ENCODE data around the gene MXRA8. TPM values are rescaled to one million over a fixed set of nuclear protein-coding genes. Genes with fewer than 3 reads are reported as not detected.

Gene MXRA8
- total and polyA plus RNA-seq, 9 donors, result 40.3 to 206 (median 131) TPM

DNA sequence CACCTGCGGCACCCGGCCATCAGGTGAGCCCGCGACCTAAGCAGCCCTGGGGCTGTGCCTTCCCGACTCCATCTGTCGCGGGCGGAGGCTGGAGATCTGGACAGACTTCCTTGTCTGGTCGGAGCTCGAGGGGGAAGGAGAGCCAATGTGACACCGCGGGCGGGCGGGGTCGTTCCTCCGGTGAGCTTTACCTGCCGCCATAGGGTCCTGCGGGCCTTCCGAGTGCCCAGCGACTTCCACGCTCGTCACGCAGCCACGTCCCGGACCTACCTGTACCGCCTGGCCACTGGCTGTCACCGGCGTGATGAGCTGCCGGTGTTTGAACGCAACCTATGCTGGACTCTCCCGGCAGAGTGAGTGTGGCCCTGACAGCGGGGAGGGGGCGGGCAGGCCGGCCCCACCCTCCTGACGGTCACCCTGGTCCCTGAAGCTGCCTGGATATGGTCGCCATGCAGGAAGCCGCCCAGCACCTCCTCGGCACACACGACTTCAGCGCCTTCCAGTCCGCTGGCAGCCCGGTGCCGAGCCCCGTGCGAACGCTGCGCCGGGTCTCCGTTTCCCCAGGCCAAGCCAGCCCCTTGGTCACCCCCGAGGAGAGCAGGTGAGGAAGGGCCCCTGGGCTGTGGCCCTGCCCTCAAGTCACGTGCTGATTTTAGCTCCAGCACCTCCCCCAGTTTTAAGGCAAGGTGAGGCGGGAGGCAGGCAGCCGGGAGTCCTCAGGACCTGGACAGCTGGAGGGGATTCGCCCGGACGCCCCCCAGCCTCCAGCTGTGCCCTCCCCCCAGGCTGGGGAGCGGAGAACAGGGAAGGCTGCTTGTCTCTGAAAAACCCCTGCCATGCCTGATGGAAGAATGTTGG, 48.9 kb downstream of the MXRA8 start:
- no peak for TF ChIP-seq EP300 (IDR thresholded peaks at IDR 0.05)
- TF ChIP-seq CTCF (IDR thresholded peaks at IDR 0.05), result no peak
- TF ChIP-seq POLR2A (IDR thresholded peaks at IDR 0.05), result no peak
- no peaks in the 10 kb centered on the region for H3K36me3 ChIP-seq
- H3K4me1 ChIP-seq (ENCODE audit: insufficient read depth), result peaks cover 29% of the 10 kb centered on the region
- H3K27ac ChIP-seq, result peak overlapping the region; percentile 54 to 91
- intact Hi-C loops (cut with DNase I), result loop anchor here in 1 of 4 donors (10.0 kb wide), 1 partner anchor 195 kb away; no protein-coding TSS in a partner anchor
- H3K9me3 ChIP-seq, result no peaks in the 10 kb centered on the region
- H3K4me3 ChIP-seq, result peak overlapping the region; percentile 68
- WGBS, 3 donors, result 24 to 34% (median 26%) methylated on average over 51 to 57 of the region's 57 CpGs
- DNase-seq, result peak in 2 of 5 donors; percentile 61 to 68
- no peaks in the 10 kb centered on the region for H3K27me3 ChIP-seq

GRCh38 chr1:1308756-1309250, 49.6 kb downstream of the MXRA8 start:
- peak overlapping the region; percentile 68 for H3K4me3 ChIP-seq
- TF ChIP-seq EP300 (IDR thresholded peaks at IDR 0.05) (no peak), POLR2A (IDR thresholded peaks at IDR 0.05) (no peak), CTCF (IDR thresholded peaks at IDR 0.05) (no peak)
- H3K27ac ChIP-seq, result peak overlapping the region; percentile 54 to 91
- H3K9me3 ChIP-seq, result no peaks in the 10 kb centered on the region
- DNase-seq, result peak in 1 of 5 donors; percentile 57
- intact Hi-C loops (cut with DNase I), result no loop called here
- no peaks in the 10 kb centered on the region for H3K36me3 ChIP-seq
- H3K4me1 ChIP-seq (ENCODE audit: insufficient read depth), result peaks cover 32% of the 10 kb centered on the region
- H3K27me3 ChIP-seq, result no peaks in the 10 kb centered on the region
- WGBS, 3 donors, result 0% methylated on average over 26 to 66 of the region's 66 CpGs

GRCh38 chr1:1307923-1308755, 50.2 kb downstream of the MXRA8 start, which contains the start of the genes ACAP3 and PUSL1:
TSS of gene ACAP3 (minus strand) at chr1:1307930. CDS start at chr1:1307815, 115 bp downstream.
TSS of gene PUSL1 (plus strand) at chr1:1308597. CDS start at chr1:1308644, 47 bp downstream.
- peak within 1 kb of the TSS; percentile 67 to 91 for H3K27ac ChIP-seq
- no peaks in the 10 kb centered on the region for H3K27me3 ChIP-seq
- H3K4me3 ChIP-seq, result peak within 1 kb of the TSS; percentile 68
- no peaks in the 10 kb centered on the region for H3K9me3 ChIP-seq
- intact Hi-C loops (cut with DNase I), result no loop called here
- peak; percentile 90 to 96 (median 92) for DNase-seq
- TF ChIP-seq EP300 (IDR thresholded peaks at IDR 0.05) (peak; percentile 23), CTCF (IDR thresholded peaks at IDR 0.05) (peak in 1 of 3 donors; percentile 10), POLR2A (IDR thresholded peaks at IDR 0.05) (peak; percentile 51)
- no peaks in the 10 kb centered on the region for H3K36me3 ChIP-seq
- peaks cover 32% of the 10 kb centered on the region for H3K4me1 ChIP-seq (ENCODE audit: insufficient read depth)
- WGBS, 3 donors, result 1% methylated on average over 59 to 131 of the region's 131 CpGs

Measured in ovary (tissue), 9 donors.